AG09319 (cell line): ENCODE measurements around the gene RADIL.

Experiments used
- DNase-seq: peaks from one replicate; pipeline ENCODE4 v3.0.0-alpha.2; 2010; ENCODE audit warnings: low read depth; ENCODE audit errors: extremely low read depth
- TF ChIP-seq, protein P1 (sequence below): IDR thresholded peaks from 2 replicates; pipeline ENCODE4 v1.5.1; 2011; ENCODE audit warnings: low read depth, mild to moderate bottlenecking, inconsistent platforms, low read length, moderate library complexity

Gene RADIL

DNA sequence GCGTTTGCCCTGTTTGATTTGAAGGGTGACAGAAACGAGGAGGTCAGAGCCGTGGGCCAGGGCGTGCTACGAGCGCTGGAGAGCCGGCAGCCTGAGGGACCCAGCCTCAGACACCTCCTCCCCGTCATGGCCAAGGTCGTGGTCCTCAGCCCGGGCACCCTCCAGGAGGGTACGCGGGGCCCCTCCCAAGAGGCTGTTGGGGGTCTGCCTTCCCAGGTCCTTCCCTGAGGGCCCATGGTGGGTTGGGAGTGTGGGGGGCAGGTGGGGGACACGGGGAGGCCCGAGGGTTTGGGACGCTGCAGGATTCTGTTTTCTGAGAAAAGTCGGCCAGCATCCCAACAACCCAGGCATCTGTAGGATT, 100.2 kb downstream of the RADIL start:
- DNase-seq: no peak
- TF ChIP-seq, protein P1, sequence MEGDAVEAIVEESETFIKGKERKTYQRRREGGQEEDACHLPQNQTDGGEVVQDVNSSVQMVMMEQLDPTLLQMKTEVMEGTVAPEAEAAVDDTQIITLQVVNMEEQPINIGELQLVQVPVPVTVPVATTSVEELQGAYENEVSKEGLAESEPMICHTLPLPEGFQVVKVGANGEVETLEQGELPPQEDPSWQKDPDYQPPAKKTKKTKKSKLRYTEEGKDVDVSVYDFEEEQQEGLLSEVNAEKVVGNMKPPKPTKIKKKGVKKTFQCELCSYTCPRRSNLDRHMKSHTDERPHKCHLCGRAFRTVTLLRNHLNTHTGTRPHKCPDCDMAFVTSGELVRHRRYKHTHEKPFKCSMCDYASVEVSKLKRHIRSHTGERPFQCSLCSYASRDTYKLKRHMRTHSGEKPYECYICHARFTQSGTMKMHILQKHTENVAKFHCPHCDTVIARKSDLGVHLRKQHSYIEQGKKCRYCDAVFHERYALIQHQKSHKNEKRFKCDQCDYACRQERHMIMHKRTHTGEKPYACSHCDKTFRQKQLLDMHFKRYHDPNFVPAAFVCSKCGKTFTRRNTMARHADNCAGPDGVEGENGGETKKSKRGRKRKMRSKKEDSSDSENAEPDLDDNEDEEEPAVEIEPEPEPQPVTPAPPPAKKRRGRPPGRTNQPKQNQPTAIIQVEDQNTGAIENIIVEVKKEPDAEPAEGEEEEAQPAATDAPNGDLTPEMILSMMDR: no peak

DNA sequence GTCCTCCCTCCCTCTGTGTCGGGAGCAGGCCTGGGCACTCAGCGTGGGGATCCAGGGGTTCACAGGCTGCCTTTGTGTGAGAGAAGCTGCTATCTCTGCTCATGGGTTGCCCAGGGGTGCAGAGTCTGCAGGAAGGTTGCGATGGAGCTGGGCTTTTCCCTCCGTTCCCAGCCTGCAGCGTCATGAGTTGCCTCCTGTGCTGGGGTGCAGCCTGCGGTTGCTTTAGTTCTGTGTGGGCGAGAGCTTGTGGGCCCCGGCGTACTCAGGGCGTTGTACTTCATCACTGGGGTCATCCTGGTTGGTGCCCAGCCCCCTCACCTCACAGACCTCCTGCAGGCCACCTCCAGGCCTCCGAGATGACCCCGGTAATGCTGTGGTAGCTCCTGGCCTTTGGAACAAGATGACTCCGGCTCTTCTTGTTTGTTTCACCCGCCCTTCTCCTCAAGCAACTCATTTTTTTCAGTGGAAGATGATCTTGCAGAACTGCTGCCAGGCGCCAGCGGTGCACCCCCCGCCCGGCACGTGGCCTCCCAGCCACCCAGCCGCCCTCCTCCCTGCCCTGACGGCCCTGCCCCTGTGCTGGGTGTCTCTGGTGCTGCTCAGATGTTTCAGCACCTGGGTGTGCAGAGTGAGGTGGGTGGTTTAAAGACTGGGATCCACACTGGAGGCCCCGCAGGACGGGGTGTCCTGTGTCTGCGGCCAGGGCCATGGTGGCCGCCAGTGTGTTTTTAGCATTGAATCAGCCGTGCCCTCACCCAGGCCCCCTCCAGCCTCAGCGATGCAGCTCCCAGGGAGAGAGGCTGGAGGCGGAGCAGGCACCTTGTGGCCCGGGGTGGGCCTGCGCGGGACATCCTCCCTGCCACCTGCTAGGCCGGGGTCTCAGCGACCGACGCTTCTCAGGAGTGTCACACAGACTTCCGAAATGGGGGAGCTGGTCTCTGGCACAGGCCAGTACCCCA, 100.9 kb downstream of the RADIL start:
- DNase-seq: no peak
- TF ChIP-seq, protein P1: no peak

DNA sequence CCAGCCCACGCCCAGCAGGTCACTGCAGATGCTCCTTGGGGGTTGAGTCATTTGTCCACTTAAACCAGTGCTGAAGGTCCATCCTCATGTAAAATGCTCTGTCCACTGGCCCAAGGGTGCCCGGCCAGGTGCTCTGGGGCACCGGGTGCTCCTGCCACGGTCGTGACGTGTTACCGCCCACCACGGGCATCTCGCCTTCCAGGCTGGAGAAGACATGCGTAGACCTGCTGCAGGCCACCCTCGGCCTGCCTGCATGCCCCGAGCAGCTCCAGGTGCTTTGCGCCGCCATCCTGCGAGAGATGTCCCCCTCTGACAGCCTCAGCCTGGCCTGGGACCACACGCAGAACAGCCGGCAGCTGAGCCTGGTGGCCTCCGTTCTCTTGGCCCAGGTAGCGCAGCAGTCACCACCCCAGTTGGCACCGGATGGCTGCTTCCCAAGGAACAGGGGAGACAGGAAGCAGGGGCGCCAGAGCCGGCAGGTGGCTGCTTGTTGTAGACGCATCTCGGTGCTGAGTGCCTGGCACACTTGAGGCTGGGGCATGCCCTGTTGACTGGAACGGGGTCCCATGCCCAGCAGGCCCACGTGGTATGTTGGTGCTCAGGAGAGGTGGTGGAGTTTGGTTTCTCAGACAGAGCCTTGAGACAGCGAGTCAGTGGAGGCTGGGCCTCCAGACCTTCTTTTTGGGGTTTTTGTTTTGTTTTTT, 102.0 kb downstream of the RADIL start:
- DNase-seq: no peak
- TF ChIP-seq, protein P1: no peak

DNA sequence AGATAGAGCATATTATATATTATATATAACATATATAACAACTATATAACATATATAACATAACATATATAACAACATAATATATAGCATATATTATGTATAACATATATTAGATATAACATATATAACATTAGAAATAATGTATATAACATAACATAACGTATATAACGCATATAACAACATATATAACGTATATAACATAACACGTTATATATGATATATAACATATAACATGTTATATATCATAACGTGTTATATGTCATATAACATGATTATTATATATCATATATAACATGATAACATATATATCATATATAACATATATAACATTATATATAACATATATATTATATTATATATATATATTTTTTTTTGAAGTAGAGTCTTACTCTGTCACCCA, 104.4 kb downstream of the RADIL start:
- DNase-seq: no peak
- TF ChIP-seq, protein P1: no peak

DNA sequence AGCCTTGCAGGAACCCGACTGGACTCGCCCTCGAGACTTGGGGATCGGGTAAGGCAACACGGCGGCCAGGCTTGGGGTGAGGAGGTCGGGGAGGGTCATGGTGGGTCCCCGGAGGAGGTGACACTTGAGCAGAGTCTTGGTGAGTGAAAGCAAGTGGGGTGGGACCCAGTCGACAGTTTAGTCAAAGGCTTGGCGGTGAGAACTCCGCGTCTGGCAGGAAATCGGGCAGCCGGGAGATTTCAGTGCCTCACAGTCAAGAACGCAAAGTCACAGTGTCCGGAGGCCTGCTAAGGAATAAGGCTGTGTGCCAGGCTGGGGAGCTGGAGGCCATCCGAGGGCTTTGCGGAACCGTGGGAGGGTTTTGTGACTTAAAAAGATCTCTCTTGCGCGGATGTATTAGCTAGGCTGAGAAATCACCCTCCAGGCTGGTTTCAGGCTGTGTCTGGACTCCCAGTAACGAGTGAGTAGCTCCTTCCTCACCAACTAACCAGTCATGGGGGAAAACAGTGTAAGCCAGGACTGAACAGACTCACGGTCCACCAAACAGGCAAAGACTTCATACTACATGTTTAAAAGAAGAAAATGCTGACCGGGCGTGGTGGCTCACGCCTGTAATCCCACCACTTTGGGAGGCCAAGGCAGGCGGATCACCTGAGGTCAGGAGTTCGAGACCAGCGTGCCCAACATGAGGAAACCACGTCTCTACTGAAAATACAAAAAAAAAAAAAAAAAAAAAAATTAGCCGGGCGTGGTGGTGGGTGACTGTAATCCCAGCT, 107.5 kb downstream of the RADIL start:
- TF ChIP-seq, protein P1: no peak
- no peak for DNase-seq

DNA sequence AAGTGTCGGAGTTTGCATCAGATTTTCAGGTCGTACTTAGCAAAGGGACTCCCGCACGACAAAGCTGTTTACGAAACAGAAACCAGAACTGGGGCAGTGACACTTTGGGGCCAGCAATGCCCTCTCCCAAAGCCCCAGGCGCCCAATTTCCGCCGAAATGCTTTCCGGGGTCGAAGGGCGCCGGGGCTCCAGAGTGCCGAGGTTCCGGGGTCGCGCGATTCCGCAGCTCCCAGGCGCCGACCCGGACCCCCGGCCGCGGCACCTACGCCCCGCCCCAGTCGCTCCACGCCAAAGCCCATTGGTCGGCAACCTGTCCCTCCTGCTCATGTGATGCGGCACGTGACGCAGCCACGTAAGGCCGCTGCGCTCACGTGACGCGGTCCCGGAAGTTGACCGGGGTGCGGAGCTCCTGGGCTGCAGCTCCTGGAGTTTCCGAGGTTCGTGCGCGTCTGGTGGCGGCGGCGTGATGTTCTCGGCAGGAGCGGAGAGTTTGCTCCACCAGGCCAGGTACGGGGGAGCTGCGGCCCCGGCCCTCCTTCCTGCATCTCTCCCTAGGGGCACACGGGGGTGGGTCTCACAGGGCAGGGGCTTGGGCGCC, 108.2 kb downstream of the RADIL start, which contains the start of gene AP5Z1:
AP5Z1 (plus strand) TSS at position 374 of the 598 bp plus-strand sequence; CDS start at position 467, 93 bp downstream.
- DNase-seq: peak; percentile 91
- TF ChIP-seq, protein P1: no peak
